HG03565 (cell line): ENCODE measurements around the gene C4BPA.

Experiments used
- ATAC-seq: cut with Tn5 transposase; IDR thresholded peaks from one replicate; pipeline ENCODE4 v1.9.1; 2021; ENCODE audit warnings: mild to moderate bottlenecking, moderate library complexity; ENCODE audit not compliant: unreplicated experiment

C4BPA gene

DNA sequence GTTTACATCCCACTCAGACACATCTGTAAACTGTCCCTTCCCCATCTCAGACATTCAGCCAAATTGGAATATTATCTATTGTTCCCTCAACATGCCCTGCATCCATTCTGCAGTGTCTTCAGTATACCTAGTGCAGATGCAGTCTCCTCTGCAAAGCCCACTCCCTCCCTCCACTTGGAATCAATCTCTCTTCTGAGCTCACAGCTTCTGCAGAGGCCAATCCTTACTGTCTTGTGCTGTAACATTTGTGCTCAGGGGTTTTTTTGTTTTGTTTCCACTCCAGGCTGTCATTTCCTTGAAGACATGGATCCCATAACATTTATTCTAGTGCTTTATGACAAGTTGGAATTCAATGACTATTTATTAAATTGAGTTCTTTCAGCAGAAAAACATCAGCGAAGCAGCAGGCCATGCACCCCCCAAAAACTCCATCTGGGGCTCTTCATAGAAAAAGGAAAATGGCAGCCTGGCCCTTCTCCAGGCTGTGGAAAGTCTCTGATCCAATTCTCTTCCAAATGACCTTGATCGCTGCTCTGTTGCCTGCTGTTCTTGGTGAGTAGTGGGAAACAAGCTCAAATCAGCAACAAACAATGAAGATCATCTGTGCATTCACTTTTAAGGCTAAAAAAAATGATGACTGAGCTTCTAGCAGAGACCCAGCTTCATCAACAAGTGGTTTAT lies 8.7 kb downstream of the C4BPA start:
- no peak for ATAC-seq

DNA sequence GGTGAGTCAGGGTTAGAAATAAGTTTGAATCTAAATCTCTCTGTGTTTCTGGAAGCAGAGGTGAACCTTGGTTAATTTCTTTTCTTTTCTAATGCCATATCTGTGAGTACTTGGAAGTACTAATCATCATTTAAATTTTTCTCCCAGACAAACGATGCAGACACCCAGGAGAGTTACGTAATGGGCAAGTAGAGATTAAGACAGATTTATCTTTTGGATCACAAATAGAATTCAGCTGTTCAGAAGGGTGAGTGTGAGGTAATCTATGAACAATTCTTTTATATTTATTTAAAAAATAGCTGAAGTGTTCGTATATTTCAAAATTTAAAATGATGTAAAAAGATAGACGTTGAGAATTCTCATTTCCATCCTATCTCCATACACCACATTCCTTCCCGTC lies 11.2 kb downstream of the C4BPA start:
- no peak for ATAC-seq

DNA sequence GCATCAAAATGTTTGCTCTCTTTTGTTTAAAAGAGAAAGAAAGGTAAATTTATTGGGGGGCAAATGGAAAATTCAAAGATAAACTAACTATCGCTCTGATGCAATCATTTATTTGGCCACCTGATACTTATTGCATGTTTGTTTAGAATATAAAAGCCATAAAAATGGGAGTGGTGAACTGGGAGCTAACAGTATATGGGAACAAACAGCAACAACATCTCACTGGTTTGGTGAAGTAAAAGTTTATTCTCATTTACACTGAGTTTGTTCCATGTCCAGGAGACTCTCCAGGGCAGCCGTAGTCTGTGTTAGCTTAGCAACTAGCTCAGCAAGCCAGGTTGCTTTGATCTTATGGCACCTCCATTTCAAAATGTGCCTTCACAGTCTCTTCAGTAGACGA lies 20.4 kb downstream of the C4BPA start:
- ATAC-seq, result no peak

DNA sequence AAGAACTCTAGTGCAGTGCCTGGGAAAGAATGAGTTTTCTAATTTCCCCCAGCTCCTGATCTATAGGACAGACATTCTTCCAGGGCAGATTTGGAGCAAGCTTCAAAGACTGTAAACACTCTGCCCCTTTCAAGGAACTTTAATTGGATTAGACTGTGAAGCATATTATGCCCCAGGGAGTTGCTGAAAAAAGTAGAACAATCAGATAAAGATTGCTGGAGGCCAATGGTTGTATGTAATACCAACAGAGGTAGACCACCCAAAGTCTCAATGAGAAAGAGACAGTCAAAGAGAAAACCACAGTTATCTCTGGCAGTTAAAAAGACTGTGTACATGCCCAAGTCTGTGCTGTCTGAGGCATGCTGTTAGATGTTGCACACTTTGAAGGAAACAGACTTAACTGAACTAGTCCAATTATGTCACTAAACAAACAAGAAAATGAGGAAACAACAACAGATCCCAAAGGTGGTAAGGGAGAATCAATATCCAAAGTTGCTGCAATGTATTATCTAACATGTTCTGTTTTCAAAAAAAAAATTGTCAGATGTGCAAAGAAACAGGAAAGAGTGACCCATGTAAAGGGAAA lies 24.4 kb downstream of the C4BPA start:
- no peak for ATAC-seq

DNA sequence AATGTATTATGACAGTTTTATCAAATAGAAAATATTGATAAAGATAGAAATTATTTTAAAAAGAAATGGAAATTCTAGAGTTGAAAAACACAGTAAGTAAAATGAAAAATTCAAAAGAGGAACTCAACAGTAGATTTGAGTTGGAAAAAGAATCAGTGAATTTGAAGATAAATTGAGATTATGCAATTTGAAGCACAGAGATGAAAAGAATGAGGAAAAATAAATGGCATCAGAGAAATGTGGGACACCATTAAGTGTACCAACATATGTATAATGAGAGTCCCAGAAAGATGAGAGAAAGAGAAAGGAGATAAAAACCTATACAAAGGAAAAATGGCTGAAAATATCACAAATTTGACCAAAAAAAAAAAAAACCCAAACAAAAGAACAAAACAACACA lies 25.0 kb downstream of the C4BPA start:
- no peak for ATAC-seq

DNA sequence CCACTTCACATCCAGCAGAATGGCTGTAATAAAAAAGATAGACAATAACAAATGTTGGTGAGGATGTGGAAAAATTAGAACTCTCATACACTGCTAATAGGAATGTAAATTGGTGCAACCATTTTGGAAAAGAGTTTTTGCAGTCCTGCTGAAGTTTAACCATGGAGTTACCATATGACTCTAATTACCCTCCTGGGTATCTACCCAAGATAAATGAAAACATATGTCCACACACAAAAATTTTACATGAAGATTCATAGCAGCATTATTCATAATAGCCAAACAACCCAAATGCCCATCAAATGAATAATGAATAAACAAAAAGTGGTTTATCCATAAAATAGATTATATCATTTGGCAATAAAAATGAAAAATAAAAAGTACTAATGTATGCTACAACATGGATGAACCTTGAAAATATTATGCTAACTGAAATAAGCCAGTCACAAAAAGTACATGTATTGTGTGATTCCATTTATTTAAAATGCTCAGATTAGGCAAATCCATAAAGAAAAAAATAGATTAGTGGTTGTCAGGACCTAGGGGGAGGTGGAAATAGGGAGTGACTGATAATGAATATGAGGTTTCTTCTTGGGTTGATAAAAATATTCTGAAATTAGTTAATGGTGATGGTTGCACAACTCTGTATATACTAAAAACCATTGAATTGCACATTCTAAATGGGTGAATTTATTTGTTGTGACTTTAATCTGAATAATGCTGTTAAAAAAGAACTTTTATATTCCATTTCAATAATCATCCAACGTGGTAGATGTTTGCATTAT lies 26.4 kb downstream of the C4BPA start:
- ATAC-seq, result no peak

DNA sequence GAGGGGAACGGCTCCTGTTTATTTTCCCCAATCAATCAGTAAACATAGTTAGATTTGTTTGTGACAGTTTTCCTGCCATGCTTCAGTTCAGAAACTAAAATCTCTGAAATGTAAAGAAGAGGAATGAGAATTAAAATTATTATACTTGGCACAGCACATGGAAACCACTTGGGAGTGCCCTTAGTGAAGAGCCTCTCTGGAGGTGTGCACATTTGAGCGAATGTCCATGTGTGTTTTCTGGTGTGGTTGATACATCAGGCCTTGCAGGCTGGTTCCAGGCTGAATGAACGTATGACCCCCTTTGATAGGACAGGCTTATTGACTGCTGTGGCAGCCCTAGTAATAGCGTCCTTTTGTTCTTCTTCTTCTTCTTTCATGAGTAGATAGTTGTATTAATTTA lies 27.1 kb downstream of the C4BPA start:
- no peak for ATAC-seq

DNA sequence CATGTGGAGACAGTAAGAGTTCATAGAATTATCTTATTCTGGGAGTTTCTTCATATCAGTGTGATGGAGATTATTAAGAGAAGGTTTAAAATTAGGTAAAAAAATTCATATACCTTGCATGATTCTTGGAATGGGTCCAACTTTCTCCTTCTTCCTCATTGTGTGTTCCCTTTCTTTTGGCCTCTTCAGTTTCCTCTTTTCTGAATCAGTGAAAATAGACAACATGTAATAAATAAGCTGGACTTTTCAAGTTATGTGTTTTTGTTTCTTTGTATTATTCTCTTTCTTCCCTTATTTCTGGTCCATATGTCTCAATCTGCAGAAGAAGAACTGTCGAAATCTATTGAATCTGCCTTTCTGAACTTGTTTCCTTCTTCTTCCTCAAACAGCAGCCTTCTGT lies 30.5 kb downstream of the C4BPA start:
- ATAC-seq, result no peak

DNA sequence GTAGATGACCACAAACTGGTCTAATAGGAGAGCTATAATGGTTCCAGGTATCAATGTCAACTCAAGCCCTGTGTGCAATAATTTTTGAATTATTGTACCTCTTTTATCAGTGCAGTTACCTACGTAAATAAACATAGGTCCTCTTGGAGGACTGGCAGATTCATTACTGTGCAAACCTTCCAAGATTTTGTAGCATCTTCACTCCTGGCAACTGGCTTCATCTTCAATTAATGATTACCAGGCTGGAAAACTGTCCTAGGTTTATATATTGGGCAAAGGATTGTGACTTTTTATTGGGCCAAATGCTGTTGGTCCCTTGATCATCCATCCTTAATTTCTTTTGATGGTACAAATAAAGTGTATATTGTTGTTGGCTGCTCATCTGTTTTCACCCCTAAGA lies 35.6 kb downstream of the C4BPA start:
- ATAC-seq, result no peak

DNA sequence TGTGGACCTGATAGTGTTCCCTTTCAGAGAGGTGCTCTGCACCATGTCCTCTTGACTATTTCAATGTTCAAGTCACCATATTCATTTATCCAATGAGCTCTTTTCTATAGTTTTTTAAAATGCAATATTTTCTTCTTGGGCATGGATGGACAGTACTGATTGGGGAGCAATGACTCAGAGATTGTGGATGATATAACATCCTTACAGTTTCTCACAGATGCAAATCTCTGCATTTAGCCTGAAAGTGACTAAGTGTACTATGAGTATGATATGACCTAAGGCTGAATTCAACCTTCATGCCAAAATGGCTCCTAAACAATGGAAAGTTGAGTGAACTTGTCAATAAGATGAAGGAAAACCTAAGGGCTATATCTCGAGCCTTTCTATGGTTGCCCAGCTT lies 36.5 kb downstream of the C4BPA start:
- no peak for ATAC-seq

DNA sequence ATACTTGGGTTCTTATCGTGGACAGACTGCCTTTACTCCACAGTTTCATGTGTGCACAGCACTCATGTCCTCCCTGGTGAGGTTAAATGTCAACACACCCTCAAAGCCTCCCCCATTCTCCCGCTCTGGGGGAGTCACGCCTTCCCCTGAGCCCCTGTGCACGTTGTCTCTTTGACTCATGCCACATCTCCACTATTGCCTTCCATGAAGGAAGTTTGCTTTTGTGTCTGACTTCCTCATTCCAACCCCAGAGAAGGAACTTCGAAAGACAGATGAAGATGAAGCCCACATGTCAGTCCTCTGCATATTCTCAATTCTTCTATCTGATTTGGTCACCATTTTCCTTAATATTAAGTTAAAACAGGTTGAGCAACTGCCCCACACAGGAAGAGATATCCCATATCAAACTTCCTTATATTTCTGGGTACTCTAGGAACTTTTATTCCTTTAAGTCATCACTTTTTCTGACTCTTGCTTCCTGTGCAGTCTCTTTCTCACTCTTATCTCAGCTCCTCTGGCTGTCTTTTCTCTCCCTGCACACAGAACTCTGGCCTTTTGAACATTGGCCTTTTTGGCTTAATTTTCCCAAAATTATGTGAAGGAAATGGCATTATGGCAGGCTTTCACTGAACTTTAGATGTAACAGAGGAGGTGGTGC lies 41.5 kb downstream of the C4BPA start:
- ATAC-seq, result no peak

DNA sequence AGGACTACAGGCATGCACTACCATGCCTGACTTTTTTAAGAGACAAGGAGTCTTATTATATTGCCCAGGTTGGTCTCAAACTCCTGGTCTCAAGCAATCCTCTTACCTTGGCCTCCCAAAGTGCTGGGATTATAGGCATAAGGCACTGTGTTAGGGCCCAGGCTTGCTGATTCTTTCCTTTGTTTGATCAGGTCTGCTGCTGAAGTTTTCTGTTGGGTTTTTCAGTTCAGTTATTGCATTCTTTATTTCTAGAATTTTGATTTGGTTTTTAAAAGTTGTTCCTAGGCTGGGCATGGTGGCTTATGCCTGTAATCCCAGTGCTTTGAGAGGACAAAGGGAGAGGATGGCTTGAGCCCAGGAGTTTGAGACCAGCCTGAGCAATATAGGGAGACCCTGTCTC lies 47.9 kb downstream of the C4BPA start:
- ATAC-seq, result no peak

DNA sequence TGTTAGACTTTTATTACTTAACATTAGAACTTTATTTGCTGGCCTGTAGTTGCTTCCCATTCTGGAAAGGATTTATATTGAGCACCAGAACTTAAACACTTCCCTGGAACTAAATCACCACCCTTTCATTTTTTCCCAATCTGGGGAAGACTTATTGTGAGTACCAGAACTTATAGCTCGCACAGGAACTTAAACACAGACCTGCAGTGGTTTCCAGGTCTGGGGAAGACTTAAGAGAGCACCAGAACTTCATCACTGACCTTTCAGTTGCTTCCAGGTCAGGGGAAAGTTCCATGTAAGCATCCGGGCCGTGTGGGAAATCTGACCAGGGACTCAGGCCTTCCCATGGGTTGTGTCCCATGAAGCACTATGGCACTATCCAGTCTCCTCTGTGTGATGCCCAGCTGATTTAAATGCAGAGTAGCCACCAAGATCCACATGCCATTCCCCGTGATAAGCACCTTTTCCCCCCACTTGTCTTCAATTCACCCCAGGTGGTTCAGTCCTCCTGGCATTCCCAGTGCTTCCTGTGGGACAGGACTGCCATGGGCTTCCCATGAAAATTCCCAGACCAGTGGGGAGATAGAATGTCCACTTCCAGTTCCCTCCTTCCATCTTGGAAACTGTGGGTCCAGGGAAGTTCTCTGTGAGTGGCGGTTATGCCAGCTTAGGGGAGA lies 48.9 kb downstream of the C4BPA start:
- ATAC-seq, result no peak

DNA sequence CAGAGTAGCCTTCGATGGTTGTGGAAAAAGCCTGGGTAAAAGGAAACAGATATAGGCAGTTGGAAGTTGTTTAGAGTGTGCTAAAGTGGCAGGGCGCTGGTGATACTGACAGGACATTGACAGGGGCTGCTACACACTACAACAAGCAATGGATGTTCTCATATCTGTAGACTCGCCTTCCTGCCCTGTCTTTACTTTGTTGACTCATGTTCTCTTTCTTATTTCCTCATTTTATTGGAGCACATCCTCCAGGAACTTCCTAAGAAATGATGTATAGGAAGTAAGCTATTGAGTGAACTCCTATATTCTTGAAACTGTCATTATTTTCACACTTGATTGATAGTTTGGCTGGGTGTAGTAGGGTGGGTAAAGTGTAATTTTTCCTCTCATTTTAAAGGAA lies 51.0 kb downstream of the C4BPA start:
- no peak for ATAC-seq

DNA sequence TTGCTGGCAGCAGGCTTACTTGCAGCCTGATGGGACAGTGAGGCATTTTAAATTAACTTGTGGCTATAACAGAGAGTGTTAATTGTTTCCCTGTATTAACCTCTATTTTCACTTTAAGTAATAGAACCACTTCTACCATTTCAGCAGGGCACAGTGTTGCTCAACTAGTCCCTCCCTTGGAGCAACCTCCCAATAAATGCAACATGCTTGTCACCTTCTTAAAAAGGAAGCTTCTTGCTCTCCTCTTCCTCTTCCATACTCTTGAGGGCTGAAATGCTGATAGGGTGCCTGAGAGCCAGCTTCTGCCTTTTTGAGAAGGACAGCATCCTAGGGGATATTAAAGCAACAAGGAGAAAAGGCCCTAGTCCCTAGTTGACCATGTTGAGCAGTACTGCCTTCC lies 52.1 kb downstream of the C4BPA start:
- ATAC-seq, result no peak

DNA sequence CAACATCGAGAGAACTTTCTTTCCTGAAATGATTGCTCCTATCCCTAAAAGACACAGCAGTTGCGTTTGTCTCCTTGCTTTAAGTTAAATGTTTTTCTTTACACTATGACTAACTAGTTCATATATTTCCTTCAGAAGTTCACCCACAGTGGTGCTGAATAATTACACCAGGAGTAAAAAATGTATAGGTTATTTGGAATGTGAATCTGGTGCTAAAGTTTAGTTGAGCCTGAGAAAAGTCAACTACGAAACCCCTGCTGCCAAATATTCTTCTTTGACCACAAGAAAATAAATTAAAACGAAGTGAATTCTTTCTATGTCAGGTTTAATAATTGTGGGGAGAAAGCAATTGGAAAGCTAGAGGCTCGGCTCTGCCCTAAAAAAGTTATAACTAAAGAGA lies 52.8 kb downstream of the C4BPA start:
- no peak for ATAC-seq

DNA sequence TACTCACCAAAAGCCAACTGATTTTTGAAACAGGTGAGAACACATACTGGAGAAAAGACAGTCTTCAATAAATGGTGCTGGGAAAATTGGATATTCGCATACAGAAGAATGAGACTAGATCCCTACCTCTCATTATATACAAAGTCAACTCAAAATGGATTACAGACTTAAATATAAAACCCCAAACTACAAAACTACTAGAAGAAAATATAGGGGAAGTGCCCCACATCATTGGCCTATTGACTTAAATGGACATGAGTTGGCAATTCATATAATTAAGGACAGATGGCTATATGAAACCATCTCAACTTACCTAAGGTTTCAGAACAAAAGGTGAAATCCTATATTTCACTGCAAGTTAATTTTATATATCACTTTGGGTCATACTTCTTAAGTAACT lies 60.1 kb downstream of the C4BPA start:
- ATAC-seq, result no peak

DNA sequence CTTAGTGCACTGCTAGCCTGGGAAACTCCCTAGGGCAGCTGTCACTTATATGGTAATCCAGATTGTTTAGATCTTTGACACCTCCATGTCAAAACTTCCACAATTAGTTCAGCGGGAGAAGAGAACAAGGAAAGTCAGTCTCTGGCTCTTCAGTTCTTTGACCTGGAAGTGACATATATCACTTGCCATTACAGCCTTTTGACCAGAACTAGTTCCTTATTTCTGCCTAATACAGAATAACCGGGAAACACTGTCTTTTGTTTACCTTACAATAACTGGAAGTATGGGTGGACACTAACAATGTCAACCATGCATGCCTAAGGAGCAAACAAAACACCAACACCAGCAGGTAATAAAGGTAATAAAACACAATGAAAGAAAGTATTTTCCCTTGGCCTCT lies 68.3 kb downstream of the C4BPA start:
- ATAC-seq, result no peak

DNA sequence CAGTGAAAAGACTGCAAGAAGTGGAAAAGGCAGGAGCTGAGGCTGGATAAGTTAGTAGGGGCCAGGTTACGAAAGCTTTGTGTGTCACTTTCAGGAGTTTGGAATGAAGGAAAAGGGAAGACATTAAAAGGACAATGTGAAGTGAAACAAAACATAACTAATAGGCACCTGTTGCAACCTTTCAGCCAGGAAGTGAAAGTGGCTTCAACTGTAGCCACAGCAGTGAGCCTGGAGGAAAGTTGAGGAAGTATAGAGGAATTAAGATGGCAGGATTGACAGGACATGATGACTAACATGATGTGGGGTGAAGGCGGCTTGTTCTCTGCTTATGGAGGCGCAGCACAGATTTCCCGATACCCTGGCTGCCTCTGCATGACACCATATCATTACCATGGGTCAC lies 68.9 kb downstream of the C4BPA start:
- ATAC-seq, result no peak

DNA sequence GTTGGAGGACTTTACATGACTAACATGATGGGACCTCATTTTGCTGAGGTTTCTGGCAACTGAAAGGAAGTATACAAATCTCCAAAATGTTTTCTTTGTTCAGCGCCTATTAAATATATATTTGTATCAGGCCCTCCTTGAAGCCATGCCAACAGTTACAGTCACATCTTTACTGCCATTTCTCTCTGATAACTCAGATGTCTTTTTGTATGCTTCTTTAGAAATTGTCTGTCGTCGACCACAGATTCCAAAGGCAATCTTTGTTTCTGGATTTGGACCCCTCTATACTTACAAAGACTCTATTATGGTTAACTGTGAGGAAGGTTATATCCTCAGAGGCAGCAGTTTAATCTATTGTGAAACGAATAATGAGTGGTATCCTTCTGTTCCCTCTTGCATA lies 69.4 kb downstream of the C4BPA start:
- no peak for ATAC-seq

DNA sequence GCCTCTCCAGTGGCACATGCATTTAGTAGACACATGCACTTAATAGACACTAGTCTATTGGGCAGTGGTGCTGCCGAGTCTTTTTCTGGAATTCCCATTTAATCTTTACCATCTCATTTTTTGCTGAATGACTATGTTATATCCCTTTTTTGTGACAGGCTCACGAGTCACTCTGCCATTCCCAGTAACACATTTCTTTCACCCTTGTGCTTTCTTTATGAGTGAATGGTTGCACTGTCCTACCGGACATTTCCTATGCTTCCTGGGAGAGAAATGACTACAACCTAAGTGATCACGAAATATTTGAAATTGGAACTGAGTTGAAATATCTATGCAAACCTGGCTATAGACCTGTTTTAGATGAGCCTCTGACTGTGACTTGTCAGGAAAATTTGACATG lies 70.9 kb downstream of the C4BPA start:
- no peak for ATAC-seq
